Stimulated activated CD8-positive, alpha-beta memory T cell treated with anti-CD3 and anti-CD28 coated beads, Interleukin-7, amount 100 ng/mL, for 48 hours (primary cell): ENCODE results near the gene BCAR3.
"Not testable (repeated sequence)": the region's sequence is repeated elsewhere in the genome, so short reads cannot be mapped to it uniquely, and the experiment has no call there.

Experiments used
- DNase-seq, 2 donors: peaks; one replicate each; pipeline ENCODE4 v3.0.0-alpha.2; 2020; ENCODE audit warnings: low read depth in 1 of 2; ENCODE audit errors: extremely low read depth in 1 of 2

The BCAR3 gene

DNA sequence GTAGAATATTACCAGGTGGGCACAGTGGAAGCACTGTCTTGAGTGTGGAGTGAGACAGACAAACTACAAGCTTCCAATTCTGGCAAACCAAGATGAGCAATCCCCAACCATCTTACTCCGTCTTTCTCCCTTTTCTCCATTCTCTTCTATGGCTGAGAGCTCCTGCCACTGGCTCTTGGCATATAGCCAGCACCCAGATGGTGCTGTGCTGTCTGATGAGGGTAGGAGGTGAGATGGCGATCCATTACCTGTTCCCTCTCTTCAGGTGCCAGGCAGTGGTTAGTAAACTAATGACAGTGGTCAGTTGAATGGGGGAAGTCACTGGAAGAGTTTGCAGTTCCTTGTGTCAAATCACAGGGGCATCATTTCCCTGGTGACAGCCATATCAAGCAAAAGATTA, 125.3 kb downstream of the BCAR3 start:
- no peak for DNase-seq

DNA sequence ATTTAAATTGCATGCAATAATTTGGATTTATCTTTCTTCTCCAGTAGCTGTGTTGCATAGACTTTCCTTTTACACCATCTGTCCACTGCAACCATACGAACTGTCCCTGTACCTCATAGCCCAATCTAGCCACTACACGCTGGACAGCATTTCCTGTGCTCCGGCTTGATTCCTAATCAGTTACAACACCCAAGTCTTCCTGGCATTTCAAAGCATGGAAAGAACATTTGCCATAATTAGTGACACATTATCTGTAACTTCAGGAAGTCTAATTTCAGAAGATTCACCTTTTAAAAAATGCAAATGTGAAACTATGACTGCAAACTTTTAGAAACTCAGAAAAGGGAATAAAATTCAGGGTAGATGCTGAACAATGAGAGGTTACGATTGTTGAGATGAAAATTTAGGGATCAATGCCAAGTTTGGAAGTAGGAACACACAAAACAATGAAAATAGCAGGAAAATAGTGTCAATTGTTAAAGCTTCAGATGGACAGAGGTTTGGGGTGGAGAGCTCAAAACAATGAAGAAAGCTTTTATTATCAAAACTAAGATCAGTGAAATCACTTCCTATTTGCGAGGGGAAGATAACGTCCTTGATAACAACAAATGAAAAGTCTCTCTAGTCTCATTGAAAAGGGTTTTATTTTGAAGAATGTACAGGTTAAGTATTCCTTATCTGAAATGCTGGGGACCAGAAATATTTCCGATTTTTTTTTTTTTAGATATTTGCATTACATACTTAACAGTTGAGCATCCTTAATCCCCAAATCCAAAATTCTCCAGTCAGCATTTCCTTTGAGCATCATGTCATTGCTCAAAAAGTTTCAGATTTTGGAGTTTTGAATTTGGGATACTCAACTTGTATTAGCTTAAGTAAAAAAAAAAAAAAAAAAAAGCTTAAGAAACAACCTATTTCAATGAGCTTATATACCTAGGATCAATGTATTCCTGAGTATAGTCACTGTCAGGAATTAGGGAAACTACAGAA, 126.5 kb downstream of the BCAR3 start:
- no peak for DNase-seq

DNA sequence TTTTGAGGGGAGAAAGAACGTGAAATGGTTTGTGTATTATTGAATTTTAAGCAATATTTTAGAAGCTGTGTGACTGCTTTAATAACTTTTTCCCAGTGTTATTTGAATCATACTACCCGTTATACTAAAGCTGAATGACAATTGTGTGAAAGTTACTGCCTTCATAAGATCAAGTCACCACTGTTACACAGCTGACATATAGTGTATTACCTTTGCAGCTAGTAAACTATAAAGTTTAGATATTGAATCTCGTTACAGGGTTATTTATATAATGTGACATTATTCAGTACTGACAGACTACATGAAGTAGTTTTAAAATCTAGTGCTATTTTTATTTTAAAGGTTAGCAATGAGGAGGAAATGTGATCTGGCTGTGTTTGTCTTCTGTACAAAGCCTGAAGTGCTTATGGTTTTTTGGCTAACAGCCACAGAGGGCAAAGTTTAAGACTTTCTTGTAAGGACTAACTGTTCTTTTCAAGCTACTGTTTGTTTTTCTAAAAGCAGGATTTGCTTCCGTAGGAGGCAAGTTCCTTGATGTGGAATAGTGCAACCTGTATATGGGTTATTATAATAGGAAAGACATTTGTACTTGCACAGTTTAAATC, 127.6 kb downstream of the BCAR3 start:
- DNase-seq, result not testable (repeated sequence)

DNA sequence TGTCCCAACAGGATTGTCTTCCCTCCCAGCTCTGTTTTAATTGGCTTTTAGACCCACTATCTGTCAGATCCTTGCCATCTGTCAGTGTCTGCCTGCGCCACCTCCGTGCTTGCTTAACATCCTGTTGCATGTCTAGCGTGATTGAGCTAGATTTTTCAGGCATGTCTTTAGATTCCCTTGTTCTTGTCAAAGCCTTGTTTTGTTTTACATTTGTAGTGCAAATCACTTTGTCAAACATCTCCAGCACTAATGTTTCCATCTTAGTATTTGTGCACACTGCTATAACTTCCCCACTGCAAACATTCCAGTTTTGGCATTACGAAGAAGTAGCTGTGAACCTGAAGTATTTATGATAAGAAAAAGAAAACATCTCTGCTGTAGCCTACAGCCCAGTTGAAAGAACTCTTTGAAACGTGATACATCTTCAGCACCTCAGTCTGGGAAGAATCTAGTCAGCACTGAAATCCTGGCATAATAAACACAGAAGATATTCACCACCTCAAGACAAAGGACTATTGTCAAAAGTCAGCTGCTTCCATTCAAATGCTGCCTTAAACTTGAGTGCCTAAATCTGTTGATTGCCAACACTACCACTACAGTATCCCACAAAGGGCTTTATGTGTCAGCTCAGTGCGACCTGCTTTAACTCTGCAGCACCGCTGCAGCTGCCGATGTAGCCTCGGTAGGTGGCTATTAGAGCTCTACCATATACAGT, 128.7 kb downstream of the BCAR3 start:
- no peak for DNase-seq

DNA sequence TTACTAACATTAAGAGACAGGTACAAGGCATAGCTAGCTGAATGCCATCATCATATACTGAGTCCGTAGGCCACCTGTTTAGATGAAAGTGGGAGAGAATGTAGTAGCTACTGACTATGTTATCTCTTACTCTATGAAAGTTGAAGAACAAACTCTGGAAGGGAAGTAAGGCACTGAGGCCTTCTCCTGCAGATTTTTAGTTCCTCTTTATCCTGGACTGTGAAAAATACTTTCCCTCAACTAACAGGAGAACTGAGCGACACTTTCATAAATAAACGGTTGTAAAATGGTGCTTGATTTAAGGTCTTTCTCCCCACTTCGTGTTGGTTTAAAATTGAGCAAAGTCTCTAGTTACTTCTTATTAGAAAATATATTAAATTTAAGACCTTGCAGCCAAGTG, 131.8 kb downstream of the BCAR3 start:
- DNase-seq, result no peak

DNA sequence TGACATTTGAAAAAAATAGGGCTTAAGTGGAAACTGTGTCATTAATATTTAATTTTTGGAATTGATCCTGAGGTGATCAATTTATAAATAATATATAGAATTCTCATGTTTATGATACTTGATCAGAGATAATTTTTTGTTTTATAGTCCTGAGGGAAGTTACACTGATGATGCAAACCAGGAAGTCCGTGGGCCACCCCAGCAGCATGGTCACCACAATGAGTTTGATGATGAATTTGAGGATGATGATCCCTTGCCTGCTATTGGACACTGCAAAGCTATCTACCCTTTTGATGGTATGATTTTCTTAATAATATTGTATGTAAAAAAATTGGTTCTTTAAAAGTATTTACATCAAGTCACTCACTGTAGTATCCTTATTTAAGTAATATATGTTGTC, 132.5 kb downstream of the BCAR3 start:
- no peak for DNase-seq

DNA sequence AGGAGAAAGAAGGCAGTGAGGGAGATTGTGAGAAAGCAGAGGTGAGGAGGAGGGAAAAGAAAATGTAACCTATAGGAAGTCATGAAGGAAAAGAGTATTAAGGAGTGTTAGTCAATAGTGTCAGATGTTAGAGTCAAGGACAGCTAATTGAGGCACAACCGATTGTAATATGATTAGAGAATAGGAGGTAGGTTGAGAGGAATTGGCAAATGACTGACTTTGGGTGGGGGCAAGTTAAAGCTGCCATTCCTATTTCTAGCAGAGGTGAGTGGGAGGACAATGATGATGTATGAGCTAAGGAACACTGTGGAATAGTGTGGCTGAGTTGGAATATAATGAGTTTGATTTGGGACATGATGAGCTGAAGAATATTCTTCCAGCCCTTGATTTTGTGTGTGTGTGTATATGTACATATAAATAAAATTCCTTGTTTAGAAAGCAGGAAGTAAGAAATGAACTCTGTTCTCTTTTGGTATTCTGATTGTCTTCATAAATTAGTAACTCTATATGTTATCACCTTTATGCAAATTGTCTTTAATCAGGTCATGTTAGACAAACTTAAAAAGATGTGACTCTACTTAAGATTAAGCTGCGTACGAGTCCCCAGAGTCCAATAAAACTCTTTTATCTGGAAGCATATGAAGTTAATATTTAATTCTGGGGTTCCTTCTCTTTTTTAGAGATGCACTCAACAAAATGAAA, 135.3 kb downstream of the BCAR3 start:
- DNase-seq, result no peak

DNA sequence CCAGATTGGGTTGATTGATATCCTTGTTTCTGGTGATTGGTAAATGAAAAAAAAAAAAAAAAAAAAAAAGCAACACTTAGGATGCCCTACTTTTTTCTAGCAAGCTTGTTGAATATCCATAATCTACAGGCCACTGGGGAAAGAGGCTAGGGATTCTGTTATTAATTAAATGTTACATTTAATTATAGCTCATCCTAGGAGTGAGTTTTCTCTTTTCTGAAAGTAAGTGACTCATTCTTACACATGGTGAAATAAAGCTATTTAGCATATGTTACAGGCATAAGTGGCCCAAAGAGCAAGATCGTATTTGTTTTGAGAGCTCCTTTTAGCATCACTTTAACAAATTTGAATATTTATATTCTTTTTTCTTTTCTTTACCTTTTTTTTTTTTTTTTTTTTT, 139.2 kb downstream of the BCAR3 start:
- no peak for DNase-seq

DNA sequence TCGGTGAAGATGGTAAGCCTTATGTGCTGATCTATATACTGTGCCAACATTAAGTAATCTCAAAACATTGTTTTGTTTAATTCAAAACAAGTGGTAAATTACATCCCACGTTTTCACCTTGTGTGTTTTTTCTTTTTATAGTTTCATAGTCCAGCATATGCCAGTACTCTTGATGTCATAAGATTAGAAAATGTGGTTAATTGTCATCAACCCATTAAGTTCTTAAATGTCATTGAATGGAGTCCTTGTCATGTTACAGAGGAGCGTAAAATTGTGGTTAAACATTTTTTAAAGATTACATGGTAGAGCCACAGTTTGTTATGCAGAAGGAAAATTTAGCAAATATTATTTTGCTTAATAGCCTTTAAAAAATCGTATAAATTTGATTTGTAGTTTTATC, 140.6 kb downstream of the BCAR3 start:
- no peak for DNase-seq

DNA sequence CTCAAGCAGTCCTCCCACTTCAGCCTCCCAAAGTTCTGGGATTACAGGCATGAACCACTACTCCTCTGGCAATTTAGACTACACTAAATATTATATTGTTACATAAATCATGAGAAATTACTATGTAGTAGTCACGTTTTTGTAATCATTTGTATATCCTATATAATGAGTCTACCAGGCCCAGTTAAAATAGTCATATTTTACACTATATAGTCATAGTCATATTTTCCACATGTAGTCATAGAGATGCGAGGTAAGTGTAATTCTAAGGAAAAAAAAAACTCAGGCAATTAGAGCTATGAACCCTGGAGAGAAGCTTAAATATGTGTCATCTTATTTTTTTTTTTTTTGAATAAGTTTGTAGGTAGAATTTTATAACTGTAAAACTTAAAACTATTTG, 143.7 kb downstream of the BCAR3 start:
- no peak for DNase-seq

DNA sequence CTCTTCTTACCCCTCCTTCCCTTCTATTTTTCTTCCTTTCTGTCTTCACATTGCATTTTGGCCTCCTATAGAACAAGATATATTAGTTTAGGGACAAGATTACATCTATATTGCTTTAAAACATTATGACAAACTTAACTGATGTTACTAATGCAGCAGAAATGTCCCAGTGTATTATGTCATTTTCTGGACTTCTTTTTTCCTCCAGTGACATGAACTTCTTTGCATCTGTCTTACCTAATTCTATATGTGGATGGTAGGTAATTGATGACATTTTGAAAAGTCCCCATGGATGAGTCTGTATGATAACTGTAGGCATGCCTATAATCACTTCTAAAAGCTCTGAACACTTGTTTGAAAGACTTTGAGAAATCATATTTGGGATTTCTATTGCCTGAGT, 144.2 kb downstream of the BCAR3 start:
- DNase-seq, result no peak

DNA sequence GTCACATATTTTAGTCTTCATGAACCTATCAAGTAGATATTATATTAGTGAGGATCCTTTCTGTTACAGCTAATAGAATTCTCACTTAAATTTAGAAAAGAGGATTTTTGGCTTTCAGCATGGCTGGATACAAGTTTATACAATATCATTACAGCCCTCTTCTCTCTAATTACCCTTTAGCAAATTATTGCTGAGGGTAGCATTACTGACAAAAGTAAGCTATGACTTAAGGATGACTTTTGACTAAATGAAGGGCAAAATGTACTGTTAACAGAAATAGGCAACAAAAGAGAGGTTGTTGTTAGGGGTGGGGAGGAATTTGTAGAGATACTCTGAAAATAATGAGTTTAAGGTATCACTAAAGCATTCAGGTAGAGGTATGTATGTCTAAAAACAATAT, 148.0 kb downstream of the BCAR3 start:
- DNase-seq, result no peak

DNA sequence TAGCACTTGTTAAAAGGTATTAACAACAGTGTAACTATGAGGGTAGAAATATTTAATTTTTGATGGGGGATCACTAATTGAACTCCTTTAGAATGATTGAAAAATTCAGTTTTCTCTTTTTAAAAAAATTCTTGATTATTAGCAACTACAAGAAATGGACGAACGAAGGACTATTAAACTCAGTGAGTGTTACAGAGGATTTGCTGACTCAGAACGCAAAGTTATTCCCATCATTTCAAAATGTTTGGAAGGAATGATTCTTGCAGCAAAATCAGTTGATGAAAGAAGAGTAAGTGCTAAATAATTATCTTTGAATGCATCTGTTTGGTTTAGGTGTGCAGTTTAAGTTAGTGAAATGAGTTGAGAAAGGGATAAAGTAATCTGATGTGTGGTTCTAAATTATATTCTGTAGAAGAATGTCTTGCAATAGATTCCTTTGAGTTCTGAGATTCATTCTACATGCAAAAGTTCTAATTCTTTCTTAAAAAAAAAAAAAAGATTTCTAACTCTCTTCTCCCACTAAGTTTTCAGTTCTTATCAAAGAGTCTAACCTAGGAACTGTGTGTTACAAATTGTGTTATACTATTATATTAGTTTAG, 148.8 kb downstream of the BCAR3 start:
- DNase-seq, result no peak

DNA sequence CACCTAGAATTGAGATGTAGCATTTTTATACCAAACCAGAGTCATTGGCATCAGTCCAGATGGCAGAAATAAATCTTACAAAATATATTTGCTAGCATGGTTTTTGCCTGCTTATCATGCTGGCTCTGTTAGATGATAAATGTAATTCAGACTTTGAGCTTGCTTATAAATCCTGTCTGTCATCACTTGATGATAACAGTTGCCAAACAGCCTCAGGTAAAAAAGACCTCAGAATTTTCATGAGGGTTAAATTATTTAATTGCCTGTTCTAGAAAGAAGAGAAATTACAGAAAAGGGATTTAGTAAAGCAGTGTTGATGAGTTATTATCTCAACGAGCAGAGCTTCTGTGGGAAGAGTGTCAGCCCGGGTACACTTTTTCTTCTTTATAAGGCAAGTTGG, 150.4 kb downstream of the BCAR3 start:
- no peak for DNase-seq

DNA sequence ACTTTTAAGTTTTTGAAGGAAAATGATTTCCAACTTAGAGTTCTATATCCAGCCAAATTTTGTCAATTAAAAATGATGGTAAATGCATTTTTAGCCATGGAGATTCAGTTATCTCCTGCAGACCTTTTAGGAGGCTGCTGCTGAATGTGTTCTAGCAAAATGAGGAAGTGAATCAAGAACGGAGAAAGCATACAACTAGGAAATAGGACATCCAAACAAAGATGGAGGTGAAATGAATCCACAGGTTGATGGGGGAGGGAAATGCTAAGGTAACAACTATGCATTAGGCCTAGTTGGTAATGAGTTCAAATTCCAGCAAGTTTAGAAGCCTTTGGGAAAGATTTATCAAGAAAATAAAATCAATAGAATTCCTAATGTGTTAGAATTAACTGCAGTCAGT, 153.2 kb downstream of the BCAR3 start:
- no peak for DNase-seq

DNA sequence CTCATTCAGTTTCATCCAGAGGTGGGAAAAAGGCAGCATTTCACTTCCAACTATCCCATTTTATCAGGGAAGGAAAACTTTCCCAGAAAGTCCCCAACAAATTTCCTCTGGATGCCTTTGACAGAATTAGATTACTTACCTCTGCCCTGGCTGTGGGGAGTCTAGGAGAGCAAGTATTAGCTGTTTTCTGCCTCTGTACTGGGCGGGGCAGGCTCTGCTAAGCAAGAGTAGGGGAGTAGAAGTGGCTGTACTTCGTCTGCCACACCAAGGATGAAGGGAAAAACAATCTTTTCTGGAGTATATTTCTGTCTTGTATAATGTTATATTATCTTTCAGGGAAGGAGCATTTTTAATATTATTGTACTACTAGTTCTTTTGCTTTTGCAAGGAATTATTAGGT, 155.2 kb downstream of the BCAR3 start:
- DNase-seq, result no peak

DNA sequence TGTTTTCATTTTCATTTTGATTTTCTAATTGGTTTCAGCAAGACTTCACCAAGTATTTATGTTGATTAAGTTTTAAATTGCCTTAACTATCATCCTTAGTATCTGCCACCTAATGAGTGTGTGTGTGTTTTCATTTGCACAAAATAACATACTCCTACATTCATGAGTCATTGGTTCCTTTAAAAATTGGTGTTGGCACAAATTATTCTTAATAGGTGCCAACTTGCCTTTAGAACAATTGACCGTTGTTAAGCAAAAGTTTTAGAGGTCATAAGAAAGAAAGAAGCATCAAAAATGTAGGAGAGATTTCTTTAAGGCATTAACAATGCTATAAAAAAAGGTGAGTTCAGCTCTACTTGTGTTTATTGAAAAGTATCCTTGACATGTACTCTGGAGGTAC, 156.2 kb downstream of the BCAR3 start:
- no peak for DNase-seq

DNA sequence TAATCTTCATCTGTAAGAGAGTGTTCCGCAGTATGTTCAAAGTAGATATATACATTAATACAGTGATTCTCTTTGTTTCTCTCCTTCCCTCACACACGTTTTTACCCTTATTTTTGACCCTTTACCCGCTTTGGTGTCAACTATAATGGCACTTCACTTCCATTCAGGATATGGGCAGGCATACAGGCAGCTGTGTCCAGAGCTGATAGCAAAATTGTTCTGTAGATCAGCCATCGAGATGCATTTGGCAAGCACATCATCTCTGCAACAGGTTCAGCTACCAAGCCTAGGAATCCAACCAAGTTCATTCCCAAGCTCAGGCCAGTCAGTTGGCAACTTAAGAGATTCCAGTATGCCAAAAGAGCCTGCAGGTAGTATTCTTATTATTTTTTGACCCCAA, 158.9 kb downstream of the BCAR3 start:
- no peak for DNase-seq

DNA sequence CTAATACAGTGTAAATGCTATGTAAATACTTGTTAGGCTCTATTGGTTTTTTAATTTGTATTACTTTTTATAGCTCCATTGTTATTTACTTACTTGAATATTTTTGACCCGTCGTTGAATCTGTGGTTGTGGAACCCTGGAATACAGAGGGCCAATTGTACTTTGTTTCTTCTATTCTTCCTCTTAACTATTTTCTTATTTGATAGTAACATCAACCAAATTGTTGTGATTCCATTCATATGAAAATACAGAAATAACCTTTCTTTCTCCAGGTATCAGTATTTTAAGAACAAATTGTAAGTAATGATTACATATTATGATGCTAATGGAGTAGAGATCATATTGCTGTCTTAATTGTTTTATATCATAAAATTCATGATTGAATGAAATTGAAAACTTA, 160.0 kb downstream of the BCAR3 start:
- no peak for DNase-seq

DNA sequence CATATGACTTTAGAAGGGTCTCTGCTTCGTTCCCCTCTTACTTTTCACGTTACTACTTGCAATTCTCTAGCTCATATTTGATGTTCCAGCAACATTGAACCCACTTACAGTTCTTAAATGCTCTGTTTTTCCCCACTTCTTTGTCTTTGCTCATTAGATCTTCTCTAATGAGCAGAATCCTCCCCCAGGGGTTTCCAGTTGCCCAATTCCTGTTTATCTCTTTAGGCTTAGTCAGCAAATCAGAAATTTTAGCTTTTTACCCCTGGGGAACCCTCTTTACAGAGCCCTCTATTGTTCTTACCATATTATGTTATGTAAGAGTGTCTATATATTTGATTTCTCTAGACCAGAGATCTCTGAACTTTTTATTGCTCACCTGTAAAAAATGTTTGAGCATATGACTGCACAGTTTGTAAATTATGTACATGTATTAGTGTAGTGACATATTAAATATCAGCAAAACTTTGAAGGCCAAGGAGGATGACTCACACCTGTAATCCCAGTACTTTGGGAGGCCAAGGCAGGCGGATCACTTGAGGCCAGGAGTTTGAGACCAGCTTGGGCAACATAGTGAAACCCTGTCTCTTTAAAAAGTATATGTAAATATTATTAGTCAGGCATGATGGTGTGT, 162.3 kb downstream of the BCAR3 start:
- DNase-seq, result no peak
